A549 treated with DMSO at 1 μM for 4 hours (cell line): ENCODE measurements around the gene NEFH. TPM values are rescaled to one million over a fixed set of nuclear protein-coding genes. Genes with fewer than 3 reads are reported as not detected.

ENCODE experiments used
- total RNA-seq: library from RNA; stranded (reverse); fragments of 200-300 nt; extraction: Qiagen RNA extraction; gene quantifications from 5 replicates; pipeline ENCODE4 v1.2.3, GENCODE V29; 2022; ENCODE audit warnings: low read depth

Gene NEFH, protein sequence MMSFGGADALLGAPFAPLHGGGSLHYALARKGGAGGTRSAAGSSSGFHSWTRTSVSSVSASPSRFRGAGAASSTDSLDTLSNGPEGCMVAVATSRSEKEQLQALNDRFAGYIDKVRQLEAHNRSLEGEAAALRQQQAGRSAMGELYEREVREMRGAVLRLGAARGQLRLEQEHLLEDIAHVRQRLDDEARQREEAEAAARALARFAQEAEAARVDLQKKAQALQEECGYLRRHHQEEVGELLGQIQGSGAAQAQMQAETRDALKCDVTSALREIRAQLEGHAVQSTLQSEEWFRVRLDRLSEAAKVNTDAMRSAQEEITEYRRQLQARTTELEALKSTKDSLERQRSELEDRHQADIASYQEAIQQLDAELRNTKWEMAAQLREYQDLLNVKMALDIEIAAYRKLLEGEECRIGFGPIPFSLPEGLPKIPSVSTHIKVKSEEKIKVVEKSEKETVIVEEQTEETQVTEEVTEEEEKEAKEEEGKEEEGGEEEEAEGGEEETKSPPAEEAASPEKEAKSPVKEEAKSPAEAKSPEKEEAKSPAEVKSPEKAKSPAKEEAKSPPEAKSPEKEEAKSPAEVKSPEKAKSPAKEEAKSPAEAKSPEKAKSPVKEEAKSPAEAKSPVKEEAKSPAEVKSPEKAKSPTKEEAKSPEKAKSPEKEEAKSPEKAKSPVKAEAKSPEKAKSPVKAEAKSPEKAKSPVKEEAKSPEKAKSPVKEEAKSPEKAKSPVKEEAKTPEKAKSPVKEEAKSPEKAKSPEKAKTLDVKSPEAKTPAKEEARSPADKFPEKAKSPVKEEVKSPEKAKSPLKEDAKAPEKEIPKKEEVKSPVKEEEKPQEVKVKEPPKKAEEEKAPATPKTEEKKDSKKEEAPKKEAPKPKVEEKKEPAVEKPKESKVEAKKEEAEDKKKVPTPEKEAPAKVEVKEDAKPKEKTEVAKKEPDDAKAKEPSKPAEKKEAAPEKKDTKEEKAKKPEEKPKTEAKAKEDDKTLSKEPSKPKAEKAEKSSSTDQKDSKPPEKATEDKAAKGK
- 0.05 to 0.13 TPM (median 0.06 TPM) in 5 replicates for total RNA-seq

GRCh38 chr22:29479417-29480261 is at the start of gene NEFH:
Gene NEFH (plus strand): TSS chr22:29480218. CDS start chr22:29480263, 45 bp downstream.

GRCh38 chr22:29438283-29438682 is 41.7 kb upstream of the NEFH start, which contains the start of gene RFPL1:
Gene RFPL1 (plus strand): TSS chr22:29438583.

Other genes starting within 250 kb of the NEFH start
- gene RHBDD3, start 212.2 kb upstream of the NEFH start, total RNA-seq, result 22.0 to 33.6 TPM (median 28.0 TPM) in 5 replicates
- 206 to 258 TPM (median 228 TPM) in 5 replicates for gene EWSR1, start 211.9 kb upstream of the NEFH start, total RNA-seq
- 17.5 to 34.0 TPM (median 26.4 TPM) in 5 replicates for gene GAS2L1, start 173.6 kb upstream of the NEFH start, total RNA-seq
- gene RASL10A, start 164.5 kb upstream of the NEFH start, total RNA-seq, result 0.10 to 0.46 TPM (median 0.28 TPM) in 4 of 5 replicates, not detected in the other
- gene AP1B1, start 91.6 kb upstream of the NEFH start, total RNA-seq, result 25.3 to 31.1 TPM (median 27.5 TPM) in 5 replicates
- not detected in 5 replicates for gene RFPL1, start 41.6 kb upstream of the NEFH start, total RNA-seq
- gene THOC5, start 73.5 kb downstream of the NEFH start, total RNA-seq, result 27.1 to 31.7 TPM (median 29.7 TPM) in 5 replicates
- 57.4 to 67.7 TPM (median 63.4 TPM) in 5 replicates for gene NIPSNAP1, start 100.9 kb downstream of the NEFH start, total RNA-seq
- 14.6 to 17.3 TPM (median 16.8 TPM) in 5 replicates for gene NF2, start 123.4 kb downstream of the NEFH start, total RNA-seq
- gene CABP7, start 239.8 kb downstream of the NEFH start, total RNA-seq, result 0.07 to 0.23 TPM (median 0.13 TPM) in 5 replicates